Endothelial cell of umbilical vein (primary cell): Measurements from ENCODE around the gene LYZL6. TPM values are rescaled to one million over a fixed set of nuclear protein-coding genes. Genes with fewer than 3 reads are reported as not detected.

Source experiments
- BruUV-seq: library from RNA; stranded (reverse); fragments of 400-500 nt; replicated peaks from 2 replicates; lab custom pipeline; 2021; lab: Mats Ljungman, UMichigan
- CTCF ChIA-PET: fragments of 300-600, 350-600 bp; sonication (Branson Sonifier 250); formaldehyde crosslinking; loops from one replicate; lab custom pipeline; 2021; ENCODE audit warnings: antibody characterized with exemption, inconsistent platforms; lab: Charles Lee
- POLR2A ChIA-PET: fragments of 300-600, 350-600 bp; sonication (Branson Sonifier 250); formaldehyde crosslinking; loops from one replicate; lab custom pipeline; 2021; ENCODE audit warnings: antibody characterized with exemption, inconsistent platforms; lab: Charles Lee
- DNase-seq: peaks from one replicate; pipeline ENCODE4 v3.0.0-alpha.2; 2011; ENCODE audit warnings: low read depth, low spot score
- FAIRE-seq: peaks from 2 replicates; lab custom pipeline; 2011; peaks lifted over from hg19 to GRCh38; lab: Jason Lieb, UNC
- H2AFZ ChIP-seq: 2 replicates; pipeline ENCODE4 v1.6.0; 2012; ENCODE audit warnings: low read depth, low read length, control low read depth, inconsistent platforms
- H3K27ac ChIP-seq: 2 replicates; pipeline ENCODE4 v1.5.1; 2011; ENCODE audit warnings: low read depth, mild to moderate bottlenecking, control low read depth, low read length, moderate library complexity; ENCODE audit not compliant: insufficient read depth
- H3K27me3 ChIP-seq, 2 experiments: 2 replicates each; pipeline versions ENCODE4 v1.6.0 to v1.6.1; 2011; ENCODE audit warnings: low read length in 2 of 2, mixed read lengths in 1 of 2; ENCODE audit not compliant: control insufficient read depth in 2 of 2, insufficient read depth in 2 of 2
- H3K36me3 ChIP-seq, 2 experiments: 2 replicates in 1 of 2; 3 replicates in 1 of 2; pipeline ENCODE4 v1.5.1; 2011; ENCODE audit warnings: low read length in 2 of 2, mild to moderate bottlenecking in 1 of 2, moderate library complexity in 1 of 2; ENCODE audit not compliant: control insufficient read depth in 2 of 2, insufficient read depth in 2 of 2; ENCODE audit errors: extremely low read depth in 1 of 2
- H3K4me1 ChIP-seq: 3 replicates; pipeline ENCODE4 v1.5.1; 2011; ENCODE audit warnings: mild to moderate bottlenecking, low read length; ENCODE audit not compliant: control insufficient read depth, insufficient read depth; ENCODE audit errors: extremely low read depth
- H3K4me2 ChIP-seq: 2 replicates; pipeline ENCODE4 v1.6.1; 2011; ENCODE audit warnings: low read length, control low read depth, mixed read lengths; ENCODE audit not compliant: insufficient read depth
- H3K4me3 ChIP-seq, 3 experiments: fragments of 200-600 bp in 1 of 3; sonication (generic), shearing (Covaris generic) in 1 of 3; replicated peaks in 1 of 3; 2 replicates each; pipeline ENCODE4 v1.5.1; 2011 to 2016; ENCODE audit warnings: control low read depth in 3 of 3, low read length in 3 of 3, mild to moderate bottlenecking in 2 of 3, inconsistent platforms in 1 of 3, low read depth in 1 of 3, moderate library complexity in 1 of 3; ENCODE audit not compliant: insufficient read depth in 1 of 3
- H3K79me2 ChIP-seq: 2 replicates; pipeline ENCODE4 v1.6.0; 2012; ENCODE audit warnings: low read length, inconsistent platforms; ENCODE audit not compliant: control insufficient read depth, insufficient read depth
- H3K9ac ChIP-seq: replicated peaks from 2 replicates; pipeline ENCODE3; 2011; ENCODE audit warnings: low read length, control low read depth; ENCODE audit not compliant: insufficient read depth; ENCODE audit errors: extremely low read depth
- H3K9me1 ChIP-seq: replicated peaks from 3 replicates; pipeline ENCODE4 v1.6.0; 2011; ENCODE audit warnings: mild to moderate bottlenecking, low read length; ENCODE audit not compliant: control insufficient read depth, insufficient read depth; ENCODE audit errors: extremely low read depth
- H3K9me3 ChIP-seq: replicated peaks from 2 replicates; pipeline ENCODE4 v1.5.1; 2012; ENCODE audit warnings: low read length, inconsistent platforms; ENCODE audit not compliant: control insufficient read depth, insufficient read depth
- H4K20me1 ChIP-seq: replicated peaks from 2 replicates; pipeline ENCODE3; 2011; ENCODE audit warnings: mild to moderate bottlenecking, low read length; ENCODE audit not compliant: control insufficient read depth, insufficient read depth; ENCODE audit errors: extremely low read depth
- CTCF ChIP-seq, 2 donors: IDR thresholded peaks; 1 replicate in 1 of 2; 2 replicates in 1 of 2; pipeline ENCODE4 v1.5.1; 2011; ENCODE audit warnings: low read length in 2 of 2, mild to moderate bottlenecking in 2 of 2, moderate library complexity in 2 of 2, control low read depth in 1 of 2, inconsistent platforms in 1 of 2, low read depth in 1 of 2; ENCODE audit not compliant: insufficient read depth in 1 of 2; ENCODE audit errors: extremely low read depth in 1 of 2
- EZH2 ChIP-seq: IDR thresholded peaks from 2 replicates; pipeline ENCODE4 v1.6.1; 2012; ENCODE audit warnings: borderline replicate concordance, low read depth, mild to moderate bottlenecking, moderate library complexity, low read length, inconsistent platforms; ENCODE audit not compliant: severe bottlenecking
- FOS ChIP-seq: IDR thresholded peaks from 2 replicates; pipeline ENCODE4 v1.6.1; 2011; ENCODE audit warnings: mild to moderate bottlenecking, low read length, moderate library complexity, borderline replicate concordance; ENCODE audit not compliant: insufficient read depth
- GATA2 ChIP-seq: IDR thresholded peaks from 2 replicates; pipeline ENCODE4 v1.7.0; 2011; ENCODE audit warnings: low read depth, mild to moderate bottlenecking, moderate library complexity, mixed read lengths, low read length; ENCODE audit not compliant: insufficient read length, insufficient read depth
- JUN ChIP-seq: IDR thresholded peaks from 2 replicates; pipeline ENCODE4 v1.6.1; 2011; ENCODE audit warnings: borderline replicate concordance, low read depth; ENCODE audit not compliant: insufficient read length, insufficient read depth
- MAX ChIP-seq: IDR thresholded peaks from 2 replicates; pipeline ENCODE4 v1.6.1; 2011; ENCODE audit not compliant: insufficient read depth, insufficient read length
- MYC ChIP-seq: IDR thresholded peaks from one replicate; pipeline ENCODE4 v1.6.1; 2011; ENCODE audit warnings: mild to moderate bottlenecking, low read depth, low read length
- POLR2A ChIP-seq: IDR thresholded peaks from 2 replicates; pipeline ENCODE4 v1.6.1; 2012; ENCODE audit warnings: low read depth, mild to moderate bottlenecking, control low read depth, low read length
- POLR2AphosphoS5 ChIP-seq: IDR thresholded peaks from 2 replicates; pipeline ENCODE4 v1.6.1; 2012; ENCODE audit warnings: low read depth, mild to moderate bottlenecking, control low read depth, low read length, moderate library complexity; ENCODE audit not compliant: insufficient read depth
- dilution Hi-C: fragments of 300-500 bp; cut with MboI; formaldehyde crosslinking; loops from one replicate; pipeline ENCODE4 v1.15.0; 2019; ENCODE audit warnings: low sequenced_read_pairs; ENCODE audit not compliant: extremely low pct_ligation_motif_present
- intact Hi-C: fragments of 100-400 bp; cut with micrococcal nuclease; formaldehyde crosslinking; loops from one replicate; pipeline ENCODE4 v1.10.0; 2022
- polyA plus RNA-seq, 4 experiments: library from polyadenylated mRNA; depleted of rRNA in 3 of 4; stranded (reverse) in 3 of 4; unstranded in 1 of 4; fragments of >200 nt; gene quantifications; 2 replicates each; pipeline versions ENCODE4 v1.2.1 to v1.2.3, GENCODE V29; 2011 to 2012; ENCODE audit warnings: missing spikeins in 1 of 4
- total RNA-seq: library from RNA; stranded (reverse); gene quantifications from 2 replicates; pipeline ENCODE4 v1.2.3, GENCODE V29; 2021

LYZL6 gene
- total and polyA plus RNA-seq, 2 donors (not counting 3 experiments of a cell fraction or from before 2014, with no cell fraction given) = not detected

DNA sequence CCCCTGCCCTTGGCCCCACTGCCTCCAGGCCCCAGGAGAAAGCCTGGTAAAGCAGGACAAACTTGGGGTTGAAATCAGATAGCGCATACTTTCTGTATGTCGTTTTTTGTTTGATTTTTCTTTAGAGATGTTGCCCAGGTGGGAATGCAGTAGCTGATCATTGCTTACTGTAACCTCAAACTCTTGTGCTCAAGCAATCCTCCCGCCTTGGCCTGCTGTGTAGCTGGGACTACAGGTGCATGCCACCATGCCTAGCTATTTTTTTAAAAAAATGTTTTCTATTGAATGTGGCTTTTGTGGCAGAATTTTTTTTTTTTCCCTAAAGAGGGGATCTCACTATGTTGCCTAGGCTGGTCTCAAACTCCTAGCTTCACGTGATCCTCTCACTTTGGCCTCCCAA lies 52.2 kb downstream of the LYZL6 start:
- CTCF ChIA-PET = no interaction called here

More for the DNA sequence above, 52.2 kb downstream of the LYZL6 start:
- no peak overlapping the region for H3K4me3 ChIP-seq
- POLR2A ChIA-PET = no interaction called here
- dilution Hi-C loops (no loop called here), intact Hi-C loops (no loop called here)
- H3K4me2 ChIP-seq = no peak overlapping the region
- H3K9ac ChIP-seq = no peak overlapping the region
- H3K9me3 ChIP-seq = no peaks in the 10 kb centered on the region
- no peaks in the 10 kb centered on the region for H3K9me1 ChIP-seq
- no TSS peak for BruUV-seq
- no peaks in the 10 kb centered on the region for H3K4me1 ChIP-seq
- H3K36me3 ChIP-seq = no peaks in the 10 kb centered on the region
- H4K20me1 ChIP-seq = no peaks in the 10 kb centered on the region
- H3K79me2 ChIP-seq = no peaks in the 10 kb centered on the region
- TF ChIP-seq MAX (no peak), JUN (no peak), FOS (no peak), POLR2AphosphoS5 (no peak), POLR2A (no peak), GATA2 (no peak), MYC (no peak), EZH2 (no peak), CTCF (IDR thresholded peaks at IDR 0.05; ENCODE audit: extremely low read depth in 1 of 2, insufficient read depth in 1 of 2, low read depth in 1 of 2, low read length in 2 of 2) (no peak)
- no peaks in the 10 kb centered on the region for H3K27me3 ChIP-seq
- DNase-seq (no peak), FAIRE-seq (no peak)
- H2AFZ ChIP-seq = no peak overlapping the region
- H3K27ac ChIP-seq = no peak overlapping the region
